SU-DHL-6 (cell line): ENCODE results near the gene SYNGR4.

Experiments used
- H2AFZ ChIP-seq: fragments of 200-600 bp; sonication (generic); 2 replicates; pipeline ENCODE4 v1.6.1; 2014; ENCODE audit warnings: low read depth, mild to moderate bottlenecking, moderate library complexity, mixed read lengths, antibody characterized with exemption, low read length; ENCODE audit not compliant: severe bottlenecking
- H3F3A ChIP-seq: fragments of 200-600 bp; shearing (Covaris generic); 2 replicates; pipeline ENCODE4 v1.6.0; 2016; ENCODE audit warnings: antibody characterized with exemption, mild to moderate bottlenecking; ENCODE audit not compliant: insufficient read depth
- H3K27ac ChIP-seq: fragments of 200-600 bp; sonication (generic); 2 replicates; pipeline ENCODE4 v1.5.1; 2016; ENCODE audit warnings: low read depth, mild to moderate bottlenecking, low read length, moderate library complexity, mixed read lengths
- H3K27me3 ChIP-seq: fragments of 200-600 bp; sonication (generic), shearing (Covaris generic); 2 replicates; pipeline ENCODE4 v1.6.0; 2014; ENCODE audit warnings: mild to moderate bottlenecking, low read length
- H3K36me3 ChIP-seq: fragments of 200-600 bp; sonication (generic); 2 replicates; pipeline ENCODE4 v1.6.1; 2014; ENCODE audit warnings: mild to moderate bottlenecking, low read length, mixed read lengths
- H3K4me2 ChIP-seq: fragments of 300-600, 200-600 bp; shearing (Covaris generic), sonication (generic); 2 replicates; pipeline ENCODE4 v1.6.0; 2014; ENCODE audit warnings: low read length, low read depth, mild to moderate bottlenecking; ENCODE audit not compliant: poor library complexity, severe bottlenecking
- H3K4me3 ChIP-seq: fragments of 200-600 bp; sonication (generic); 2 replicates; pipeline ENCODE4 v1.5.1; 2014; ENCODE audit warnings: antibody characterized with exemption, low read length, mild to moderate bottlenecking, mixed read lengths; ENCODE audit not compliant: insufficient read depth, poor library complexity, severe bottlenecking
- H3K79me2 ChIP-seq: fragments of 200-600 bp; sonication (generic); 2 replicates; pipeline ENCODE4 v1.6.1; 2014; ENCODE audit warnings: mild to moderate bottlenecking, low read length, moderate library complexity; ENCODE audit not compliant: insufficient read depth
- H3K9ac ChIP-seq: fragments of 200-600 bp; sonication (generic); 2 replicates; pipeline ENCODE4 v1.7.0; 2014; ENCODE audit warnings: mild to moderate bottlenecking, low read length
- H3K9me2 ChIP-seq: fragments of 200-600 bp; sonication (generic); replicated peaks from 2 replicates; pipeline ENCODE4 v1.6.1; 2014; ENCODE audit warnings: low read length; ENCODE audit not compliant: insufficient read depth
- H3K9me3 ChIP-seq: fragments of 200-600 bp; sonication (generic); 2 replicates; pipeline ENCODE4 v1.6.1; 2014; ENCODE audit warnings: low read length, mixed read lengths; ENCODE audit not compliant: insufficient read depth
- H4K20me1 ChIP-seq: fragments of 200-600 bp; sonication (generic); 2 replicates; pipeline ENCODE4 v1.6.1; 2014; ENCODE audit warnings: low read depth, mild to moderate bottlenecking, antibody characterized with exemption, low read length, moderate library complexity, mixed read lengths
- EZH2phosphoT487 ChIP-seq: fragments of 200-600 bp; sonication (generic), shearing (Covaris generic); conservative IDR thresholded peaks from 2 replicates; pipeline ENCODE4 v1.6.1; 2018; ENCODE audit warnings: mild to moderate bottlenecking, antibody characterized with exemption, low read length, moderate library complexity, mixed read lengths
- TF ChIP-seq, protein P1 (sequence below): fragments of 200-600 bp; sonication (generic); IDR thresholded peaks from one replicate; pipeline ENCODE4 v1.5.1; 2017; ENCODE audit warnings: antibody characterized with exemption, mild to moderate bottlenecking, low read length, moderate library complexity; ENCODE audit not compliant: insufficient read depth, poor library complexity, severe bottlenecking

SYNGR4 gene

DNA sequence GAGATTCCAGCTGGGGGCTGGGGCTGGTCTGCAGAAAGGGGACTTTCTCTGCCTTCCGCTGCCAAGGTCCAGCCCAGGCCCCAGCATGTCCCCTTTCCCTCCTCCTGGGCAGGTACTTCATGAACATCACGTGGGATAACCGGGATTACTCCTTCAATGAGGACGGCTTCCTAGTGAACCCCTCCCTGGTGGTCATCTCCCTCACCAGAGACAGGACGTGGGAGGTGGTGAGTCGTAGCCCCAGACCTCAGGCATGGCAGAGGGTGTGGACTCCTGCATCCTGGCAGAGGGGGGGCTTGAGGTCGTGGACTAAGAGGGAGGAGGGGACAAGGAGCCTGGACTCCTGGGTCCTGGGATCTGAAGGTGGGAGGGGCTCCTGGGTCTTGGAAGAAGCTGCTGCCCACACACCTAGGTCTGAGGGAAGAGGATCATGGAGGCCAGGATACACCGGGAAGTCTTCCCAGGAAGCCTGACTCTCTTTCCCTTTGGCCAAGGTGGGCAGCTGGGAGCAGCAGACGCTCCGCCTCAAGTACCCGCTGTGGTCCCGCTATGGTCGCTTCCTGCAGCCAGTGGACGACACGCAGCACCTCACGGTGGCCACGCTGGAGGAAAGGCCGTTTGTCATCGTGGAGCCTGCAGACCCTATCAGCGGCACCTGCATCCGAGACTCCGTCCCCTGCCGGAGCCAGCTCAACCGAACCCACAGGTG, 49.9 kb downstream of the SYNGR4 start:
- Histone ChIP-seq H3K36me3 (no peaks in the 10 kb centered on the region), H3K9me2 (no peaks in the 10 kb centered on the region), H3K4me2 (no peak overlapping the region), H3K4me3 (no peak overlapping the region), H3K27me3 (no peaks in the 10 kb centered on the region), H4K20me1 (no peaks in the 10 kb centered on the region), H3K27ac (no peak overlapping the region), H3K9me3 (no peaks in the 10 kb centered on the region), H3K79me2 (no peaks in the 10 kb centered on the region), H3F3A (no peaks in the 10 kb centered on the region), H2AFZ (no peak overlapping the region), H3K9ac (no peak overlapping the region)
- TF ChIP-seq, protein P1, sequence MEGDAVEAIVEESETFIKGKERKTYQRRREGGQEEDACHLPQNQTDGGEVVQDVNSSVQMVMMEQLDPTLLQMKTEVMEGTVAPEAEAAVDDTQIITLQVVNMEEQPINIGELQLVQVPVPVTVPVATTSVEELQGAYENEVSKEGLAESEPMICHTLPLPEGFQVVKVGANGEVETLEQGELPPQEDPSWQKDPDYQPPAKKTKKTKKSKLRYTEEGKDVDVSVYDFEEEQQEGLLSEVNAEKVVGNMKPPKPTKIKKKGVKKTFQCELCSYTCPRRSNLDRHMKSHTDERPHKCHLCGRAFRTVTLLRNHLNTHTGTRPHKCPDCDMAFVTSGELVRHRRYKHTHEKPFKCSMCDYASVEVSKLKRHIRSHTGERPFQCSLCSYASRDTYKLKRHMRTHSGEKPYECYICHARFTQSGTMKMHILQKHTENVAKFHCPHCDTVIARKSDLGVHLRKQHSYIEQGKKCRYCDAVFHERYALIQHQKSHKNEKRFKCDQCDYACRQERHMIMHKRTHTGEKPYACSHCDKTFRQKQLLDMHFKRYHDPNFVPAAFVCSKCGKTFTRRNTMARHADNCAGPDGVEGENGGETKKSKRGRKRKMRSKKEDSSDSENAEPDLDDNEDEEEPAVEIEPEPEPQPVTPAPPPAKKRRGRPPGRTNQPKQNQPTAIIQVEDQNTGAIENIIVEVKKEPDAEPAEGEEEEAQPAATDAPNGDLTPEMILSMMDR: no peak
- no peak for TF ChIP-seq EZH2phosphoT487

DNA sequence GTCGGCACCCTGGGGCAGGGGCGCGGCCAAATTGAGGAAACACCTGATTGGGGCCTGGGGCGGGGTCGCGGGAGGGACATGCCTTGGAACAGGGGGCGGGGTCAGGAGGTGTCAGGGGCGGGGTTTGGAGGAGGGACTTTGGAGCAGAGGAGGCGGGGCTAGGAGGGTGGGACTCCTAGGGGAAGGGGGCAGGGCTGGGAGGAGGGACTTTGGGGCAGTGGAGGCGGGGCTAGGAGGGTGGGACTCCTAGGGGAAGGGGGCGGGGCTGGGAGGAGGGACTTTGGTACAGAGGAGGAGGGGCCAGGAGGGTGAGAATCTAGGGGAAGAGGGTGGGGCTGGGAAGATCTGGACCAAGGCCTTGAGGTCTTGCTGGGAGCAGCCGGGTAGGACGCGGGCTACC, 51.2 kb downstream of the SYNGR4 start:
- Histone ChIP-seq H4K20me1 (no peaks in the 10 kb centered on the region), H3K79me2 (no peaks in the 10 kb centered on the region), H3K9me2 (no peaks in the 10 kb centered on the region), H2AFZ (no peak overlapping the region), H3F3A (no peaks in the 10 kb centered on the region), H3K27ac (no peak overlapping the region), H3K4me2 (no peak overlapping the region), H3K36me3 (no peaks in the 10 kb centered on the region), H3K27me3 (no peaks in the 10 kb centered on the region), H3K9me3 (no peaks in the 10 kb centered on the region), H3K4me3 (no peak overlapping the region), H3K9ac (no peak overlapping the region)
- TF ChIP-seq EZH2phosphoT487: no peak
- TF ChIP-seq, protein P1: no peak

DNA sequence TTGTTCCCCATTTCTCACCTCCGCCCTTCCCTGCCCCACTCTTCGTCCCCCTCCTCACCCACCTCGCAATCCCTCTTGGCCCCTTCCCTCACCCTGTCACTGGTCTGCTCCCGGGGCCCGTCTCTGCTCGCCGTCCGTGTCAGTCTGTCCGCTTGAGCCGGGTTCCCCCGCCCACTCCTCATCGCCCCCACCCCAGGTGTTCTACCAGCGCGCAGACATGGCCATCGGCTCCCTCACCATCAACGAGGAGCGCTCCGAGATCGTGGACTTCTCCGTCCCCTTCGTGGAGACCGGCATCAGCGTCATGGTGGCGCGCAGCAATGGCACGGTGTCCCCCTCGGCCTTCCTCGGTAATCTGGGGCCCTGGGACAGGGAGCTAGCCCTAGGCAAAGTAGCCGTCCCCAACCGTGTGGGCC, 51.6 kb downstream of the SYNGR4 start:
- Histone ChIP-seq H3K9ac (no peak overlapping the region), H2AFZ (no peak overlapping the region), H4K20me1 (no peaks in the 10 kb centered on the region), H3K9me2 (no peaks in the 10 kb centered on the region), H3K9me3 (no peaks in the 10 kb centered on the region), H3K79me2 (no peaks in the 10 kb centered on the region), H3K27me3 (no peaks in the 10 kb centered on the region), H3K36me3 (no peaks in the 10 kb centered on the region), H3K27ac (no peak overlapping the region), H3F3A (no peaks in the 10 kb centered on the region), H3K4me3 (no peak overlapping the region), H3K4me2 (no peak overlapping the region)
- TF ChIP-seq EZH2phosphoT487: no peak
- TF ChIP-seq, protein P1: no peak
